GM23248 (cell line): ENCODE measurements around the gene CNIH3. TPM values are rescaled to one million over a fixed set of nuclear protein-coding genes. Genes with fewer than 3 reads are reported as not detected.

Experiments
- DNase-seq: peaks from one replicate; pipeline ENCODE4 v3.0.0-alpha.2; 2015
- H2AFZ ChIP-seq: fragments of 200-600 bp; sonication (generic); 2 replicates; pipeline ENCODE4 v1.6.1; 2016; ENCODE audit warnings: antibody characterized with exemption
- H3F3A ChIP-seq: fragments of 200-600 bp; sonication (generic); 2 replicates; pipeline ENCODE4 v1.6.1; 2016; ENCODE audit warnings: mild to moderate bottlenecking, antibody characterized with exemption, mixed run types; ENCODE audit not compliant: insufficient read depth
- H3K27ac ChIP-seq: fragments of 200-600 bp; sonication (generic); 2 replicates; pipeline ENCODE4 v1.5.1; 2016; ENCODE audit warnings: mild to moderate bottlenecking
- H3K27me3 ChIP-seq: fragments of 200-600 bp; sonication (generic); replicated peaks from 2 replicates; pipeline ENCODE4 v1.6.1; 2016; ENCODE audit warnings: mild to moderate bottlenecking; ENCODE audit not compliant: insufficient read depth
- H3K36me3 ChIP-seq: fragments of 200-600 bp; sonication (generic); 2 replicates; pipeline ENCODE4 v1.6.1; 2016; ENCODE audit warnings: low read depth, mild to moderate bottlenecking
- H3K4me1 ChIP-seq: fragments of 200-600 bp; sonication (generic); 2 replicates; pipeline ENCODE4 v1.6.1; 2016; ENCODE audit warnings: mild to moderate bottlenecking; ENCODE audit not compliant: insufficient read depth
- H3K4me2 ChIP-seq: fragments of 200-600 bp; sonication (generic); one replicate; pipeline ENCODE4 v1.6.1; 2016; ENCODE audit warnings: mild to moderate bottlenecking; ENCODE audit not compliant: unreplicated experiment
- H3K4me3 ChIP-seq: fragments of 200-600 bp; sonication (generic); 2 replicates; pipeline ENCODE4 v1.5.1; 2016; ENCODE audit warnings: mild to moderate bottlenecking
- H3K79me2 ChIP-seq: fragments of 200-600 bp; sonication (generic); 2 replicates; pipeline ENCODE4 v1.6.1; 2016; ENCODE audit warnings: mild to moderate bottlenecking; ENCODE audit not compliant: insufficient read depth
- H3K9ac ChIP-seq: fragments of 200-600 bp; sonication (generic); 2 replicates; pipeline ENCODE4 v1.6.1; 2016; ENCODE audit warnings: mild to moderate bottlenecking
- H3K9me2 ChIP-seq: fragments of 200-600 bp; sonication (generic); 2 replicates; pipeline ENCODE4 v1.6.1; 2016; ENCODE audit warnings: mixed run types, mild to moderate bottlenecking, moderate library complexity; ENCODE audit not compliant: insufficient read depth
- H3K9me3 ChIP-seq: fragments of 200-600 bp; sonication (generic); one replicate; pipeline ENCODE4 v1.6.1; 2017; ENCODE audit warnings: low read depth
- H4K20me1 ChIP-seq: fragments of 200-600 bp; sonication (generic); 2 replicates; pipeline ENCODE4 v1.6.0; 2016; ENCODE audit not compliant: insufficient read depth
- EZH2 ChIP-seq: fragments of 200-600 bp; sonication (generic); IDR thresholded peaks from 2 replicates; pipeline ENCODE4 v1.6.1; 2018; ENCODE audit warnings: antibody characterized with exemption, mild to moderate bottlenecking; ENCODE audit not compliant: insufficient read depth, poor library complexity, severe bottlenecking
- EZH2phosphoT487 ChIP-seq: fragments of 200-600 bp; sonication (generic); IDR thresholded peaks from 2 replicates; pipeline ENCODE4 v1.6.1; 2018; ENCODE audit warnings: antibody characterized with exemption, moderate library complexity, mild to moderate bottlenecking, low read depth; ENCODE audit not compliant: insufficient read depth
- WGBS, 2 experiments: methylation state at CpG; one replicate each; pipeline ENCODE4 v1.1.6; 2015 to 2017; ENCODE audit warnings: low lambda C conversion rate in 2 of 2, low coverage in 1 of 2; ENCODE audit errors: missing lambda C conversion rate in 2 of 2; 5-methylcytosine and 5-hydroxymethylcytosine counted together
- in situ Hi-C: fragments of 300-500 bp; cut with MboI; formaldehyde crosslinking; loops from 2 replicates; pipeline ENCODE4 v1.15.0; 2020
- polyA plus RNA-seq: library from polyadenylated mRNA; unstranded; fragments of >200 nt; fragmentation: Nextera tagmentation; extraction: Ambion mirVana; gene quantifications from 2 replicates; pipeline ENCODE4 v1.2.1, GENCODE V29; 2016
- total RNA-seq: library from RNA; depleted of rRNA; stranded (reverse); fragments of >200 nt; shearing (Covaris generic); gene quantifications from 2 replicates; pipeline ENCODE4 v1.2.3, GENCODE V29; 2014

The CNIH3 gene
- total and polyA plus RNA-seq, 2 experiments from 2014 or later: 4.7 to 6.4 TPM

- Histone ChIP-seq H3K4me2 (no peak overlapping the region), H3K9me3 (no peaks in the 10 kb centered on the region), H3K27me3 (no peaks in the 10 kb centered on the region), H3K36me3 (no peaks in the 10 kb centered on the region), H3K79me2 (no peaks in the 10 kb centered on the region), H2AFZ (no peak overlapping the region), H3K4me1 (peaks cover 4% of the 10 kb centered on the region; the same call in 1 of the 2 replicates), H4K20me1 (no peaks in the 10 kb centered on the region), H3K27ac (no peak overlapping the region), H3F3A (no peaks in the 10 kb centered on the region), H3K4me3 (no peak overlapping the region), H3K9ac (no peak overlapping the region), H3K9me2 (no peaks in the 10 kb centered on the region)
- TF ChIP-seq EZH2 (no peak), EZH2phosphoT487 (no peak)
- no peak for DNase-seq
- WGBS, 2 experiments: 94 to 96% methylated on average over 7 of the region's 7 CpGs
- in situ Hi-C loops: no loop called here
These were observed 104.9 kb downstream of the CNIH3 start for GRCh38 chr1:224721000-224721399.

GRCh38 chr1:224722838-224723237 lies 106.7 kb downstream of the CNIH3 start:
- Histone ChIP-seq H3F3A (peaks cover 8% of the 10 kb centered on the region), H3K27ac (no peak overlapping the region), H3K36me3 (no peaks in the 10 kb centered on the region), H3K79me2 (no peaks in the 10 kb centered on the region), H3K4me3 (no peak overlapping the region), H3K9ac (no peak overlapping the region), H4K20me1 (no peaks in the 10 kb centered on the region), H3K9me2 (no peaks in the 10 kb centered on the region), H3K4me2 (no peak overlapping the region), H2AFZ (no peak overlapping the region), H3K9me3 (no peaks in the 10 kb centered on the region), H3K4me1 (peaks cover 21% of the 10 kb centered on the region), H3K27me3 (no peaks in the 10 kb centered on the region)
- in situ Hi-C loops: no loop called here
- no peak for DNase-seq
- no peak for TF ChIP-seq EZH2phosphoT487
- no peak for TF ChIP-seq EZH2
- 79 to 86% methylated on average over 7 to 8 of the region's 8 CpGs for WGBS, 2 experiments

- in situ Hi-C loops: no loop called here
- Histone ChIP-seq H3F3A (peaks cover 16% of the 10 kb centered on the region), H3K9ac (no peak overlapping the region), H3K79me2 (no peaks in the 10 kb centered on the region), H2AFZ (no peak overlapping the region), H3K4me1 (peaks cover 26% of the 10 kb centered on the region), H3K4me2 (no peak overlapping the region), H3K9me2 (no peaks in the 10 kb centered on the region), H3K9me3 (no peaks in the 10 kb centered on the region), H3K27me3 (no peaks in the 10 kb centered on the region), H4K20me1 (no peaks in the 10 kb centered on the region), H3K4me3 (no peak overlapping the region), H3K27ac (no peak overlapping the region), H3K36me3 (no peaks in the 10 kb centered on the region)
- no peak for DNase-seq
- WGBS, 2 experiments: 97 to 100% methylated on average over 2 of the region's 2 CpGs
- TF ChIP-seq EZH2 (no peak), EZH2phosphoT487 (no peak)
These were observed 108.4 kb downstream of the CNIH3 start for GRCh38 chr1:224724566-224724965.

- Histone ChIP-seq H3K27ac (peak overlapping the region; percentile 86), H2AFZ (peak overlapping the region; percentile 58), H3K79me2 (no peaks in the 10 kb centered on the region), H3K4me1 (peaks cover 38% of the 10 kb centered on the region), H4K20me1 (no peaks in the 10 kb centered on the region), H3K27me3 (no peaks in the 10 kb centered on the region), H3K9me3 (no peaks in the 10 kb centered on the region), H3K9ac (peak overlapping the region; percentile 64), H3K36me3 (no peaks in the 10 kb centered on the region), H3K4me3 (no peak overlapping the region), H3K4me2 (peak overlapping the region; percentile 60), H3K9me2 (no peaks in the 10 kb centered on the region), H3F3A (peaks cover 31% of the 10 kb centered on the region)
- 30 to 32% methylated on average over 10 of the region's 10 CpGs for WGBS, 2 experiments
- DNase-seq: peak; percentile 97
- no peak for TF ChIP-seq EZH2phosphoT487
- TF ChIP-seq EZH2: no peak
- in situ Hi-C loops: no loop called here
These were observed 110.5 kb downstream of the CNIH3 start for GRCh38 chr1:224726441-224727182.
